ENCODE measurements around the gene SNAPIN. TPM values are rescaled to one million over a fixed set of nuclear protein-coding genes. Genes with fewer than 3 reads are reported as not detected.

The SNAPIN gene
- total RNA-seq, 2 donors from 2014 or later: 23.5 to 25.5 TPM

- 93% methylated on average over 5 to 7 of the region's 7 CpGs for WGBS, 2 experiments (ENCODE audit: insufficient coverage in 1 of 2, insufficient read length in 1 of 2)
- Mint-ChIP-seq H3K27me3 (ENCODE audit: insufficient read depth) (peaks cover 37% of the 10 kb centered on the region), H3K4me1 (peaks cover 9% of the 10 kb centered on the region), H3K4me3 (no peak overlapping the region), H3K36me3 (ENCODE audit: low read depth) (no peaks in the 10 kb centered on the region), H3K9me3 (no peaks in the 10 kb centered on the region), H3K27ac (no peak overlapping the region)
- no peak overlapping the region for H3K9ac ChIP-seq (ENCODE audit: extremely low read depth, low read length, poor library complexity, severe bottlenecking)
- DNase-seq: no peak
- no peak overlapping the region for H3K4me3 ChIP-seq (ENCODE audit: low read length)
- H3K4me1 ChIP-seq (ENCODE audit: control insufficient read depth, insufficient read depth, low read length): no peaks in the 10 kb centered on the region
- H3K9me3 ChIP-seq (ENCODE audit: control insufficient read depth, low read length): no peaks in the 10 kb centered on the region
- TF ChIP-seq CTCF (conservative IDR thresholded peaks at IDR 0.05): no peak
- peaks cover 33% of the 10 kb centered on the region for H3K27me3 ChIP-seq (ENCODE audit: control insufficient read depth, insufficient read depth, low read length, poor library complexity, severe bottlenecking)
- no peaks in the 10 kb centered on the region for H3K36me3 ChIP-seq (ENCODE audit: control insufficient read depth, insufficient read depth, low read length)
- H3K27ac ChIP-seq (ENCODE audit: low read depth, low read length): no peak overlapping the region
Measured at GRCh38 chr1:153682730-153683129, 24.2 kb downstream of the SNAPIN start.

GRCh38 chr1:153683854-153684253 lies 25.4 kb downstream of the SNAPIN start:
- H3K27me3 Mint-ChIP-seq (ENCODE audit: insufficient read depth): peaks cover 25% of the 10 kb centered on the region
- Histone ChIP-seq H3K9ac (ENCODE audit: extremely low read depth, low read length, poor library complexity, severe bottlenecking) (no peak overlapping the region), H3K4me3 (ENCODE audit: low read length) (no peak overlapping the region), H3K36me3 (ENCODE audit: control insufficient read depth, insufficient read depth, low read length) (no peaks in the 10 kb centered on the region), H3K9me3 (ENCODE audit: control insufficient read depth, low read length) (no peaks in the 10 kb centered on the region), H3K4me1 (ENCODE audit: control insufficient read depth, insufficient read depth, low read length) (no peaks in the 10 kb centered on the region), H3K27me3 (ENCODE audit: control insufficient read depth, insufficient read depth, low read length, poor library complexity, severe bottlenecking) (peaks cover 22% of the 10 kb centered on the region), H3K27ac (ENCODE audit: low read depth, low read length) (no peak overlapping the region)
- no peak for TF ChIP-seq CTCF (conservative IDR thresholded peaks at IDR 0.05)
- H3K4me1 Mint-ChIP-seq: peaks cover 4% of the 10 kb centered on the region
- no peaks in the 10 kb centered on the region for H3K36me3 Mint-ChIP-seq (ENCODE audit: low read depth)
- H3K9me3 Mint-ChIP-seq: no peaks in the 10 kb centered on the region
- WGBS, 2 experiments (ENCODE audit: insufficient coverage in 1 of 2, insufficient read length in 1 of 2): 83 to 92% methylated on average over 5 of the region's 5 CpGs
- H3K27ac Mint-ChIP-seq: no peak overlapping the region
- DNase-seq: no peak
- no peak overlapping the region for H3K4me3 Mint-ChIP-seq

- Mint-ChIP-seq H3K27ac (no peak overlapping the region), H3K4me1 (peaks cover 2% of the 10 kb centered on the region), H3K4me3 (no peak overlapping the region), H3K27me3 (ENCODE audit: insufficient read depth) (peaks cover 17% of the 10 kb centered on the region), H3K36me3 (ENCODE audit: low read depth) (no peaks in the 10 kb centered on the region), H3K9me3 (no peaks in the 10 kb centered on the region)
- Histone ChIP-seq H3K27me3 (ENCODE audit: control insufficient read depth, insufficient read depth, low read length, poor library complexity, severe bottlenecking) (peaks cover 11% of the 10 kb centered on the region), H3K4me3 (ENCODE audit: low read length) (no peak overlapping the region), H3K27ac (ENCODE audit: low read depth, low read length) (no peak overlapping the region), H3K4me1 (ENCODE audit: control insufficient read depth, insufficient read depth, low read length) (no peaks in the 10 kb centered on the region), H3K9me3 (ENCODE audit: control insufficient read depth, low read length) (no peaks in the 10 kb centered on the region), H3K9ac (ENCODE audit: extremely low read depth, low read length, poor library complexity, severe bottlenecking) (no peak overlapping the region), H3K36me3 (ENCODE audit: control insufficient read depth, insufficient read depth, low read length) (no peaks in the 10 kb centered on the region)
- DNase-seq: no peak
- no peak for TF ChIP-seq CTCF (conservative IDR thresholded peaks at IDR 0.05)
- WGBS, 2 experiments (ENCODE audit: insufficient coverage in 1 of 2, insufficient read length in 1 of 2): 91 to 92% methylated on average over 5 to 12 of the region's 12 CpGs
Measured at GRCh38 chr1:153684892-153685291, 26.4 kb downstream of the SNAPIN start.
